ENCODE data around the gene FUT2.
A peak's percentile ranks its signal among the peaks of the same experiment; 100 is the strongest.
"Not testable (repeated sequence)": the region's sequence is repeated elsewhere in the genome, so short reads cannot be mapped to it uniquely, and the experiment has no call there.

Gene FUT2

GRCh38 chr19:48702701-48703100, 6.9 kb downstream of the FUT2 start:
- no peak for DNase-seq (ENCODE audit: low spot score)

GRCh38 chr19:48703316-48703715, 7.5 kb downstream of the FUT2 start:
- DNase-seq (ENCODE audit: low spot score) = no peak

- DNase-seq (ENCODE audit: low spot score) = no peak
Observed at GRCh38 chr19:48705431-48705830, 9.7 kb downstream of the FUT2 start.

GRCh38 chr19:48708471-48708870, 12.7 kb downstream of the FUT2 start:
- no peak for DNase-seq (ENCODE audit: low spot score)

- no peak for DNase-seq (ENCODE audit: low spot score)
Observed at GRCh38 chr19:48711106-48711662, 15.4 kb downstream of the FUT2 start.

GRCh38 chr19:48713041-48713863, 17.5 kb downstream of the FUT2 start:
- peak; percentile 67 for DNase-seq (ENCODE audit: low spot score)

GRCh38 chr19:48713864-48714755, 18.3 kb downstream of the FUT2 start:
- peak; percentile 99 for DNase-seq (ENCODE audit: low spot score)

- no peak for DNase-seq (ENCODE audit: low spot score)
Observed at GRCh38 chr19:48714759-48715675, 19.2 kb downstream of the FUT2 start.

- DNase-seq (ENCODE audit: low spot score) = peak; percentile 54
Observed at GRCh38 chr19:48715681-48716171, 20.0 kb downstream of the FUT2 start.

GRCh38 chr19:48716562-48717291, 21.0 kb downstream of the FUT2 start:
- DNase-seq (ENCODE audit: low spot score) = peak; percentile 67

- DNase-seq (ENCODE audit: low spot score) = not testable (repeated sequence)
Observed at GRCh38 chr19:48718106-48718505, 22.3 kb downstream of the FUT2 start.

GRCh38 chr19:48718711-48719231, 23.0 kb downstream of the FUT2 start:
- no peak for DNase-seq (ENCODE audit: low spot score)

GRCh38 chr19:48719263-48720171, 23.7 kb downstream of the FUT2 start, which contains the start of gene MAMSTR:
MAMSTR (minus strand) TSS chr19:48719725; CDS start chr19:48719031, 694 bp downstream.
- DNase-seq (ENCODE audit: low spot score) = no peak

- DNase-seq (ENCODE audit: low spot score) = no peak
Observed at GRCh38 chr19:48720251-48720612, 24.5 kb downstream of the FUT2 start.

- peak; percentile 99 for DNase-seq (ENCODE audit: low spot score)
Observed at GRCh38 chr19:48720613-48721296, 25.0 kb downstream of the FUT2 start.

- DNase-seq (ENCODE audit: low spot score) = no peak
Observed at GRCh38 chr19:48722196-48722708, 26.5 kb downstream of the FUT2 start.

GRCh38 chr19:48724796-48725753, 29.3 kb downstream of the FUT2 start:
- no peak for DNase-seq (ENCODE audit: low spot score)

Measured in ecto neural progenitor cell (in vitro differentiated cells).